ENCODE results near the gene MLXIPL. TPM values are rescaled to one million over a fixed set of nuclear protein-coding genes. Genes with fewer than 3 reads are reported as not detected.
"Not testable (repeated sequence)": the region's sequence is repeated elsewhere in the genome, so short reads cannot be mapped to it uniquely, and the experiment has no call there.

The MLXIPL gene
- total RNA-seq, 4 donors from 2014 or later, result 1.3 to 12.0 (median 5.6) TPM

- TF ChIP-seq CTCF (IDR thresholded peaks at IDR 0.05), result no peak
- intact Hi-C loops (cut with DNase I; ENCODE audit: low total_unique reads), result no loop called here
- no peak overlapping the region for H3K4me3 ChIP-seq (ENCODE audit: low read depth, poor library complexity, severe bottlenecking)
- whole genome bisulfite sequencing, 2 donors, result 96 to 98% methylated on average over 11 of the region's 11 CpGs
- DNase-seq (ENCODE audit: low spot score in 2 of 2), result no peak
These were observed 954 bp upstream of the MLXIPL start for GRCh38 chr7:73625276-73625675.

DNA sequence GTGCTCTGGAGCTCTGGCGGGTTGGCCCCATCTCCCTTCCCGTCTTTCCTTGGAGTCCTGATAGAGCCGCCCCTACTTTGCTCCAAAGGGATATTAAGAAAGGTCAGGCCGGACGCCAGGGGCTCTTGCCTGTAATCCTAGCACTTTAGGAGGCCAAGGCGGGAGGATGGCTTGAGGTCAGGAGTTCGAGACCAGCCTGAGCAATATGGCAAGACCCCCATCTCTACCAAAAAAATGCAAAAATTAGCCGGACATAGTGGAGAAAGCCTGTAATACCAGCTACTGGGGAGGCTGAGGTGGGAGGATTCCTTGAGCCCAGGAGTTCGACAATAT lies 313 bp upstream of the MLXIPL start:
- intact Hi-C loops (cut with DNase I; ENCODE audit: low total_unique reads), result no loop called here
- 50 to 55% methylated on average over 9 of the region's 9 CpGs for WGBS, 2 donors
- no peak for TF ChIP-seq POLR2A (IDR thresholded peaks at IDR 0.05)
- no peak for TF ChIP-seq CTCF (IDR thresholded peaks at IDR 0.05)
- H3K4me3 ChIP-seq (ENCODE audit: low read depth, poor library complexity, severe bottlenecking), result no peak overlapping the region
- DNase-seq (ENCODE audit: low spot score in 2 of 2), result no peak

DNA sequence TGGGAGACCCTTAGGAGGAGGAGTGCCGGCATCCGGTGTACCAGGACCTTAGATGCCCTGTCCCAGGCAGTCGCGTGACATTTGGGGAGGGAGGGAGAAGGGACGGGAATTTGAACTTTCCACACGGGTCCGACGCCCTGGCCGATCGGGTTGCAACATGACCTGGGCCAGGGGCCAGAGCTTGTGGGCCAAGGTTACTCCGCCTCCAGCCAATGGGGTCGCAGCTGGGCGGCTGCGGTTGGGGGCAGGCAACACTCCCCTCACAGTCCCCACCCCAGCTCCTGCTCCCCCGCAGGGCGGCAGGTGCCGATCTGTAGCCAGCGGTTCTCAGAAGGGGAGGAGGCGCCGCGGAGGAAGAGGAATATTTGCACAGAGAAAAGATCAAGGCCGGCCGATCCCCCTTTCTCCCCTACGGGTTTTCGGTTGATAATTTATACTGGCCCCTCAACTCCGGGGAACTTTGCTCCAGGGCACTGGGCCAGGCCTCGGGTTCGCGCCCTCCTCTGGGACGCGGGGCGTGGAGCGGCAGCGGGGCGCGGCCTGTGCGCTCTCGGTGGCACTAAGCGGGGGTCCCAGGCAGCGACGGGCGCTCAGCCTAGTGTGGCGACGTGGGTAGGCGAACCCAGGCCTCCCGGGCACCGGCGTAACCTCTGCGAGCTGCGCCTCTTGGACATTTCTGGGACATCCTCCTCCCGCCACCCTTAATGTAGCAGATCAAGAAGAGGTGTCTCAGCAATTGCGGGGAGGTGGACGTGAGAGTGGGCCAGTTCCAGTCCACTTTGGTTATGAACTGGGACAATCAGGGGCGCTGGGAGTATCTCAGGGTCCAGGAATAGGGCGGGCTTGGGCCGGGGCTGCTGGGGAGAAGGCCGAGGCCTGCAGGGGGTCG lies 1.2 kb downstream of the MLXIPL start:
- TF ChIP-seq CTCF (IDR thresholded peaks at IDR 0.05) (no peak), POLR2A (IDR thresholded peaks at IDR 0.05) (no peak)
- peak overlapping the region; percentile 16 for H3K4me3 ChIP-seq (ENCODE audit: low read depth, poor library complexity, severe bottlenecking)
- 2 to 3% methylated on average over 35 to 49 of the region's 58 CpGs for WGBS, 2 donors
- DNase-seq (ENCODE audit: low spot score in 2 of 2), result peak; percentile 42 to 94
- intact Hi-C loops (cut with DNase I; ENCODE audit: low total_unique reads), result no loop called here

GRCh38 chr7:73622527-73622908 lies 1.8 kb downstream of the MLXIPL start:
- intact Hi-C loops (cut with DNase I; ENCODE audit: low total_unique reads), result no loop called here
- WGBS, 2 donors, result 23 to 34% methylated on average over 2 of the region's 2 CpGs
- DNase-seq (ENCODE audit: low spot score in 2 of 2), result no peak
- TF ChIP-seq POLR2A (IDR thresholded peaks at IDR 0.05) (no peak), CTCF (IDR thresholded peaks at IDR 0.05) (no peak)
- no peak overlapping the region for H3K4me3 ChIP-seq (ENCODE audit: low read depth, poor library complexity, severe bottlenecking)

DNA sequence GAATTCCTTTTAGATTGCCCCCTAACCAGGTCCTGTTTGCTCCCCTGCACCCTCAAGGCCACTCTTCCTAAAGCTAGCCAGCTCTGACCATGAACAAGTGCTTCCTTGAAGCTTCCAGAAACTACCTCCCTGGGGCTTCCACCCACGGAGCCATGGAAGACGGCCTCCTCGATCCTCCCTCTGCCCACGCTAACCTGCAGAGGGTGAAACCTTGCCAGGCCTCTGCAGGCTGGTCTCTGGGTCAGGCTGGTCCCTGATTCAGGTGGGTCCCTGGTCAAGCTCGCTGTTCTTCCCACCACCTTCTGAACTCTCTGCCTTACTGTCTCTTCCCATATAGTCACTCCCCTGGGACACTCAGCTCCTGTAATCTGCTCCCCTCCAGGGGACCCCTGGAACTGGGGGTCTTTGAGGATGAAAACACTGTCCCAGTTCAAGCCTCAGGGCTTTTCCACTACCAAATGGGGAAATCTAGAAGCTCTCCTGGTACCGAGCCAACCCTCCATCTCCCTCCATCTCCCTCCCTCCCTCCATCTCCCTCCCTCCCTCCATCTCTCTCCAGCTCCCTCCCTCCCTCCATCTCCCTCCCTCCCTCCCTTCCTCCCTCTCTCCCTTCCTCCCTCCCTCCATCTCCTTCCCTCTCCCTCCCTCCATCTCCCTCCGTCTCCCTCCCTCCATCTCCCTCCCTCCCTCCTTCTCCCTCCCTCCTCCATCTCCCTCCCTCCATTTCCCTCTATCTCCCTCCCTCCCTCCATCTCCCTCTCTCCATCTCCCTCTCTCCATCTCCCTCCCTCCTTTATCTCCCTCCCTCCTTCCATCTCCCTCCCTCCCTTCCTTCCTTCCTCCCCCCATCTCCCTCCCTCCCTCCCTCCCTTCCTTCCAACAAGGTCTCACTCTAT lies 2.9 kb downstream of the MLXIPL start:
- H3K4me3 ChIP-seq (ENCODE audit: low read depth, poor library complexity, severe bottlenecking), result no peak overlapping the region
- intact Hi-C loops (cut with DNase I; ENCODE audit: low total_unique reads), result no loop called here
- no peak for DNase-seq (ENCODE audit: low spot score in 2 of 2)
- TF ChIP-seq CTCF (IDR thresholded peaks at IDR 0.05) (no peak), POLR2A (IDR thresholded peaks at IDR 0.05) (no peak)
- WGBS, 2 donors, result 59 to 65% methylated on average over 6 to 7 of the region's 7 CpGs

DNA sequence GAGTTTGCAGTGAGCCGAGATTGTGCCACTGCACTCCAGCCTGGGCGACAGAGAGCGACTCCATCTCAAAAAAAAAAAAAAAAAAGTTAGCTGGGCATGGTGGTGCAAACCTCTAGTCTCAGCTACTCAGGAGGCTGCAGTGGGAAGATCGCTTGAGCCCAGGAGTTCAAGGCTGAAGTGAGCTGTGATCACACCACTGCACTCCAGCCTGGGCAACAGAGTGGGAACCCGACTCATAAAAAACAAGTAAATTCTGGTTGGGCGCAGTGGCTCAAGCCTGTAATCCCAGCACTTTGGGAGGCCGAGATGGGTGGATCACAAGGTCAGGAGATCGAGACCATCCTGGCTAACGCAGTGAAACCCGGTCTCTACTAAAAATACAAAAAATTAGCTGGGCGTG lies 4.9 kb downstream of the MLXIPL start:
- intact Hi-C loops (cut with DNase I; ENCODE audit: low total_unique reads); DNase-seq (ENCODE audit: low spot score in 2 of 2); H3K4me3 ChIP-seq (ENCODE audit: low read depth, poor library complexity, severe bottlenecking): not testable (repeated sequence)
- 88 to 89% methylated on average over 11 of the region's 11 CpGs for WGBS, 2 donors
